OCI-LY1 (cell line): ENCODE data around the gene SLC6A9.

Experiments
- H2AFZ ChIP-seq: fragments of 200-600 bp; sonication (generic), shearing (Covaris generic); 2 replicates; pipeline ENCODE4 v1.6.0; 2014; ENCODE audit warnings: antibody characterized with exemption, mild to moderate bottlenecking, low read length
- H3F3A ChIP-seq: fragments of 200-600 bp; sonication (generic), shearing (Covaris generic); 2 replicates; pipeline ENCODE4 v1.6.0; 2014; ENCODE audit warnings: mild to moderate bottlenecking, antibody characterized with exemption, low read length, moderate library complexity; ENCODE audit not compliant: insufficient read depth
- H3K27ac ChIP-seq: fragments of 200-600 bp; sonication (generic); 2 replicates; pipeline ENCODE4 v1.5.1; 2014; ENCODE audit warnings: low read length, mixed run types, mild to moderate bottlenecking, low read depth; ENCODE audit not compliant: poor library complexity, severe bottlenecking
- H3K27me3 ChIP-seq: fragments of 200-600 bp; sonication (generic); 2 replicates; pipeline ENCODE4 v1.6.0; 2014; ENCODE audit warnings: antibody characterized with exemption, mild to moderate bottlenecking, low read length, moderate library complexity; ENCODE audit not compliant: insufficient read depth
- H3K36me3 ChIP-seq: fragments of 200-600 bp; sonication (generic); 2 replicates; pipeline ENCODE4 v1.6.1; 2014; ENCODE audit warnings: mild to moderate bottlenecking, antibody characterized with exemption, low read length, moderate library complexity, mixed read lengths; ENCODE audit not compliant: insufficient read depth
- H3K4me1 ChIP-seq: fragments of 200-600 bp; sonication (generic); 2 replicates; pipeline ENCODE4 v1.5.1; 2014; ENCODE audit warnings: mild to moderate bottlenecking, low read length, moderate library complexity; ENCODE audit not compliant: insufficient read depth, severe bottlenecking
- H3K4me2 ChIP-seq: fragments of 200-600 bp; sonication (generic), shearing (Covaris generic); 2 replicates; pipeline ENCODE4 v1.6.1; 2014; ENCODE audit warnings: low read length
- H3K4me3 ChIP-seq: fragments of 200-600 bp; sonication (generic); 2 replicates; pipeline ENCODE4 v1.5.1; 2014; ENCODE audit warnings: low read length, low read depth, mild to moderate bottlenecking, mixed read lengths; ENCODE audit not compliant: poor library complexity, severe bottlenecking
- H3K79me2 ChIP-seq: fragments of 200-600 bp; shearing (Covaris generic); 2 replicates; pipeline ENCODE4 v1.6.1; 2016; ENCODE audit warnings: mixed run types, low read length, mixed read lengths; ENCODE audit not compliant: insufficient read depth
- H3K9ac ChIP-seq: fragments of 200-600 bp; sonication (generic), shearing (Covaris generic); 2 replicates; pipeline ENCODE4 v1.6.1; 2014; ENCODE audit warnings: mild to moderate bottlenecking, low read length, mixed read lengths
- H3K9me2 ChIP-seq: fragments of 200-600 bp; sonication (generic), shearing (Covaris generic); 2 replicates; pipeline ENCODE4 v1.6.1; 2014; ENCODE audit warnings: low read depth, mild to moderate bottlenecking, low read length, mixed read lengths
- H3K9me3 ChIP-seq: fragments of 200-600 bp; shearing (Covaris generic); 2 replicates; pipeline ENCODE4 v1.6.1; 2014; ENCODE audit warnings: low read length, mixed read lengths
- H4K20me1 ChIP-seq: fragments of 200-600 bp; sonication (generic), shearing (Covaris generic); 2 replicates; pipeline ENCODE4 v1.6.0; 2016; ENCODE audit warnings: mild to moderate bottlenecking, low read length; ENCODE audit not compliant: insufficient read depth
- EZH2 ChIP-seq: fragments of 200-600 bp; sonication (generic), shearing (Covaris generic); IDR thresholded peaks from 2 replicates; pipeline ENCODE4 v1.8.0; 2017; ENCODE audit warnings: borderline replicate concordance, mixed run types, mild to moderate bottlenecking, antibody characterized with exemption, low read length, moderate library complexity, mixed read lengths
- TF ChIP-seq, protein P1 (sequence below): fragments of 200-600 bp; sonication (generic), shearing (Covaris generic); IDR thresholded peaks from 2 replicates; pipeline ENCODE4 v1.5.1; 2017; ENCODE audit warnings: mild to moderate bottlenecking, antibody characterized with exemption, low read length, moderate library complexity, mixed read lengths

SLC6A9 gene

DNA sequence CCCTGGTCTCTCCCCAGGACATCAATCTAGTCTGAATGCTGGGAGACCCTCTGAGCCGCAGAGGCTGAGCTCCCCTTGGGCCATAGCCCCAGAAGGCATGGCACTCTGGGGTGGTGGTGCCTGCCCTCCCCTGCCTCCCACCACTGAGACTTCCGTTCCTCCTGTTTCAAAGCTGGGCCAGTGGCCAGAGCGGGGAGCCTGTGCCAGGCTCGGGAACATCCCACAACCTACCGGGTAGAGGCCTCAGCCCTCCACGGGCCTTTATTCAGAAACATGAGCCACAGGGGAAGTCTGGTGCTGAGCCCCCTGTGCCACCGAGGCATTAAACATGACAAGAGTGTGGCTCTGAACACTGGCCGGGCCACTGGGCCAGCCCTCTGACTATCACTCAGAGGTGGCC lies 31.8 kb downstream of the SLC6A9 start:
- no peaks in the 10 kb centered on the region for H3K79me2 ChIP-seq
- H3K36me3 ChIP-seq, result no peaks in the 10 kb centered on the region
- H3K9ac ChIP-seq, result no peak overlapping the region
- H3K9me2 ChIP-seq, result no peaks in the 10 kb centered on the region
- H3K4me2 ChIP-seq, result no peak overlapping the region
- H3K9me3 ChIP-seq, result no peaks in the 10 kb centered on the region
- no peak overlapping the region for H3K27ac ChIP-seq
- no peaks in the 10 kb centered on the region for H3K27me3 ChIP-seq
- H4K20me1 ChIP-seq, result no peaks in the 10 kb centered on the region
- no peak overlapping the region for H3K4me3 ChIP-seq
- no peak for TF ChIP-seq EZH2
- TF ChIP-seq, protein P1, sequence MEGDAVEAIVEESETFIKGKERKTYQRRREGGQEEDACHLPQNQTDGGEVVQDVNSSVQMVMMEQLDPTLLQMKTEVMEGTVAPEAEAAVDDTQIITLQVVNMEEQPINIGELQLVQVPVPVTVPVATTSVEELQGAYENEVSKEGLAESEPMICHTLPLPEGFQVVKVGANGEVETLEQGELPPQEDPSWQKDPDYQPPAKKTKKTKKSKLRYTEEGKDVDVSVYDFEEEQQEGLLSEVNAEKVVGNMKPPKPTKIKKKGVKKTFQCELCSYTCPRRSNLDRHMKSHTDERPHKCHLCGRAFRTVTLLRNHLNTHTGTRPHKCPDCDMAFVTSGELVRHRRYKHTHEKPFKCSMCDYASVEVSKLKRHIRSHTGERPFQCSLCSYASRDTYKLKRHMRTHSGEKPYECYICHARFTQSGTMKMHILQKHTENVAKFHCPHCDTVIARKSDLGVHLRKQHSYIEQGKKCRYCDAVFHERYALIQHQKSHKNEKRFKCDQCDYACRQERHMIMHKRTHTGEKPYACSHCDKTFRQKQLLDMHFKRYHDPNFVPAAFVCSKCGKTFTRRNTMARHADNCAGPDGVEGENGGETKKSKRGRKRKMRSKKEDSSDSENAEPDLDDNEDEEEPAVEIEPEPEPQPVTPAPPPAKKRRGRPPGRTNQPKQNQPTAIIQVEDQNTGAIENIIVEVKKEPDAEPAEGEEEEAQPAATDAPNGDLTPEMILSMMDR, result no peak
- H2AFZ ChIP-seq, result no peak overlapping the region
- no peaks in the 10 kb centered on the region for H3K4me1 ChIP-seq
- no peaks in the 10 kb centered on the region for H3F3A ChIP-seq

DNA sequence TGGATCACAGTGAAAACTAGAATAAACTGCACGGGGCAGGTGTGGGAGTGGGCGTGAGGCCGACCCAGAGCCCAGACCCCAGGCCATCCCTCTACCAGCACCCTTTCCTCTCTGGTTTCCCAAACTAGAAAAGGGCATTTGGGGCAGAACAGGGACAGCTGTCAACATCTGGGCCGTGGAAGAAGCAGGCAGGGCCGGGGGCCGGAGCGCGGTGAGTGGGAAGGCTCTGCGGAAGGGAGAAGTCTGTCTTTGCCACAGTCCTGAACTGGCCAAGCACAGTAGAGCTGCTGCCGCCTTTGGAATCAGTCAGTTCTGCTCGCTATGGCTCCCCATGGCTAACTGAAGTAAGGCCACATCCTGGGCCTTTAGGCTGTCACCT lies 33.3 kb downstream of the SLC6A9 start:
- H2AFZ ChIP-seq, result no peak overlapping the region

DNA sequence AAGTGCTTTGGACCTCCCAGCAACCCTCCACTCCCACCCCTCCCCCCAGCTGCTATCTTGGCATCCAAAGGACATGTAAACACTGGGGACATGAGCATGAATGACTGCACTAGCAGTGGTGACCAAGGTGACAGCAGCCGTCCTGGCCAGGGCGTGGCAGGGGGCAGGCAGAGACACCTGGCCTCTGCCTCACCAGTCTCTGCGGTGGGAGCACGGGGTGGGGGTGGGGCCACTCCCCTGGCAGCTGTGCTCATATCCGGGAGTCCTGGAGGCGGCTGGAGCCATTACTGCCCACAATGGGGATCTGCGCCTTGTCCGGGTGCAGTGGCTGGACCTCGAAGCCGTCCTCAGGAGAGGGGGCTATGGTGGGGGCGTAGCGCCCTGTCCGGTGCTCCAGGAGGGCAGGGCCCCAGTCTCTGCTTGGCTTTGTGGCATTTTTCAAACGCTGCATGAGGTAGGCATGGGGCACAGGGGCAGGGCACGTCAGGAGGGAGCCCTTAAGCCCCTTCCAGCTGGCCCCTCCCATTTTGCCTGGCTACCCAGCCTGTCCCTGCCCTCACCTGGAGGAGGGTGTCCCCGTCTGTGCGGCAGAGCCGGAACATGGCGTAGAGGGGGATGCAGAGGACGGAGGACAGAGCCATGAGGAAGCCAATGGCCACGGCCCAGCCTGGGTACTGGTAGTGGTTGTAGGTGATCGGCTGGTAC lies 33.8 kb downstream of the SLC6A9 start:
- Histone ChIP-seq H3K4me3 (no peak overlapping the region), H3K36me3 (no peaks in the 10 kb centered on the region), H3K4me1 (peaks cover 1% of the 10 kb centered on the region), H3K27me3 (no peaks in the 10 kb centered on the region; the same call in 1 of the 2 replicates), H3K9me2 (no peaks in the 10 kb centered on the region), H3K9ac (no peak overlapping the region), H2AFZ (no peak overlapping the region), H3K27ac (no peak overlapping the region), H3K79me2 (no peaks in the 10 kb centered on the region), H3F3A (no peaks in the 10 kb centered on the region), H3K9me3 (no peaks in the 10 kb centered on the region), H4K20me1 (no peaks in the 10 kb centered on the region), H3K4me2 (no peak overlapping the region)
- TF ChIP-seq, protein P1, result no peak
- no peak for TF ChIP-seq EZH2

More for the DNA sequence above, 33.3 kb downstream of the SLC6A9 start:
- Histone ChIP-seq H3K9me3 (no peaks in the 10 kb centered on the region), H3K4me2 (no peak overlapping the region), H3K27ac (no peak overlapping the region), H4K20me1 (no peaks in the 10 kb centered on the region), H3K9me2 (no peaks in the 10 kb centered on the region), H3K4me1 (no peaks in the 10 kb centered on the region), H3K4me3 (no peak overlapping the region), H3F3A (no peaks in the 10 kb centered on the region), H3K36me3 (no peaks in the 10 kb centered on the region), H3K79me2 (no peaks in the 10 kb centered on the region), H3K27me3 (no peaks in the 10 kb centered on the region), H3K9ac (no peak overlapping the region)
- TF ChIP-seq EZH2, result no peak
- TF ChIP-seq, protein P1, result no peak
